Hematopoietic multipotent progenitor cell treated with erythropoietin and hydrocortisone succinate and interleukin-3 and kit ligand, for 17 days (in vitro differentiated cells): Measurements from ENCODE around the gene CMTM8.

Experiments
- DNase-seq: peaks from one replicate; pipeline ENCODE4 v3.0.0-alpha.2; 2015; ENCODE audit warnings: low spot score

CMTM8 gene

GRCh38 chr3:32340039-32340438 lies 101.6 kb downstream of the CMTM8 start:
- no peak for DNase-seq

- no peak for DNase-seq
Observed at GRCh38 chr3:32340611-32341365, 102.3 kb downstream of the CMTM8 start.

- DNase-seq: no peak
Observed at GRCh38 chr3:32347343-32348125, 109.1 kb downstream of the CMTM8 start.

GRCh38 chr3:32349184-32349583 lies 110.7 kb downstream of the CMTM8 start:
- DNase-seq: no peak

- DNase-seq: no peak
Observed at GRCh38 chr3:32352563-32352962, 114.1 kb downstream of the CMTM8 start.

GRCh38 chr3:32353351-32353750 lies 114.9 kb downstream of the CMTM8 start:
- DNase-seq: no peak

GRCh38 chr3:32354362-32354778 lies 115.9 kb downstream of the CMTM8 start:
- DNase-seq: no peak

GRCh38 chr3:32355751-32356291 lies 117.3 kb downstream of the CMTM8 start:
- DNase-seq: no peak

GRCh38 chr3:32359766-32360492 lies 121.4 kb downstream of the CMTM8 start:
- no peak for DNase-seq

GRCh38 chr3:32360493-32360827 lies 122.0 kb downstream of the CMTM8 start:
- DNase-seq: no peak

GRCh38 chr3:32366638-32367397 lies 128.3 kb downstream of the CMTM8 start:
- no peak for DNase-seq

GRCh38 chr3:32367442-32367841 lies 129.0 kb downstream of the CMTM8 start:
- DNase-seq: no peak

- no peak for DNase-seq
Observed at GRCh38 chr3:32371461-32372212, 133.2 kb downstream of the CMTM8 start.

GRCh38 chr3:32372213-32372490 lies 133.7 kb downstream of the CMTM8 start:
- DNase-seq: no peak

GRCh38 chr3:32373276-32373675 lies 134.8 kb downstream of the CMTM8 start:
- no peak for DNase-seq

- no peak for DNase-seq
Observed at GRCh38 chr3:32373844-32374243, 135.4 kb downstream of the CMTM8 start.

- peak; percentile 75 for DNase-seq
Observed at GRCh38 chr3:32374788-32375595, 136.5 kb downstream of the CMTM8 start.

- no peak for DNase-seq
Observed at GRCh38 chr3:32375596-32375930, 137.1 kb downstream of the CMTM8 start.

GRCh38 chr3:32376115-32376514 lies 137.6 kb downstream of the CMTM8 start:
- DNase-seq: no peak

- no peak for DNase-seq
Observed at GRCh38 chr3:32379831-32380500, 141.5 kb downstream of the CMTM8 start.
